GM12864 (cell line): ENCODE results near the gene LAP3.

Source experiments
- DNase-seq: peaks from one replicate; pipeline ENCODE4 v3.0.0-alpha.2; 2011; ENCODE audit warnings: low read depth
- H3K4me3 ChIP-seq: 2 replicates; pipeline ENCODE4 v1.5.1; 2011; ENCODE audit warnings: mild to moderate bottlenecking, low read depth, low read length, control low read depth
- TF ChIP-seq, protein P1 (sequence below): IDR thresholded peaks from 2 replicates; pipeline ENCODE4 v1.5.1; 2011; ENCODE audit warnings: low read depth, mild to moderate bottlenecking, moderate library complexity, low read length, control low read depth, inconsistent platforms; ENCODE audit errors: missing control alignments

Gene LAP3

DNA sequence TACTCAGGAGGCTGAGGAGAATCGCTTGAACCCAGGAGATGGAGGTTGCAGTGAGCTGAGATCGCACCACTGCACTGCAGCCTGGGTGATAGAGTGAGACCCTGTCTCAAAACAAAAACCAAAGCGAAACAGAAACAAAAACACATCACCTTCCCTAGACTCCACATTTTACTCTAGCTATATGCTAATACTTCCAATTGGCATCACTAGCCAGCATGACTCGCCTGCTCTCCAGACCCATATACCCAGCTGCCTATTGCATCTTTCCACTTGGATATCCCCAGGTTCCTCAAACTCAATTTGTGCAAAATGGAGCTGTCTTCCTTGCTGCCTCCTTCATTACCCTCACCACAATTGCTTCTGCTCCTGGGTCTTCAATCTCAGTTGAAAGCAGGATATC is 22.4 kb upstream of the LAP3 start:
- H3K4me3 ChIP-seq = no peak overlapping the region
- DNase-seq = no peak
- TF ChIP-seq, protein P1, sequence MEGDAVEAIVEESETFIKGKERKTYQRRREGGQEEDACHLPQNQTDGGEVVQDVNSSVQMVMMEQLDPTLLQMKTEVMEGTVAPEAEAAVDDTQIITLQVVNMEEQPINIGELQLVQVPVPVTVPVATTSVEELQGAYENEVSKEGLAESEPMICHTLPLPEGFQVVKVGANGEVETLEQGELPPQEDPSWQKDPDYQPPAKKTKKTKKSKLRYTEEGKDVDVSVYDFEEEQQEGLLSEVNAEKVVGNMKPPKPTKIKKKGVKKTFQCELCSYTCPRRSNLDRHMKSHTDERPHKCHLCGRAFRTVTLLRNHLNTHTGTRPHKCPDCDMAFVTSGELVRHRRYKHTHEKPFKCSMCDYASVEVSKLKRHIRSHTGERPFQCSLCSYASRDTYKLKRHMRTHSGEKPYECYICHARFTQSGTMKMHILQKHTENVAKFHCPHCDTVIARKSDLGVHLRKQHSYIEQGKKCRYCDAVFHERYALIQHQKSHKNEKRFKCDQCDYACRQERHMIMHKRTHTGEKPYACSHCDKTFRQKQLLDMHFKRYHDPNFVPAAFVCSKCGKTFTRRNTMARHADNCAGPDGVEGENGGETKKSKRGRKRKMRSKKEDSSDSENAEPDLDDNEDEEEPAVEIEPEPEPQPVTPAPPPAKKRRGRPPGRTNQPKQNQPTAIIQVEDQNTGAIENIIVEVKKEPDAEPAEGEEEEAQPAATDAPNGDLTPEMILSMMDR = no peak

DNA sequence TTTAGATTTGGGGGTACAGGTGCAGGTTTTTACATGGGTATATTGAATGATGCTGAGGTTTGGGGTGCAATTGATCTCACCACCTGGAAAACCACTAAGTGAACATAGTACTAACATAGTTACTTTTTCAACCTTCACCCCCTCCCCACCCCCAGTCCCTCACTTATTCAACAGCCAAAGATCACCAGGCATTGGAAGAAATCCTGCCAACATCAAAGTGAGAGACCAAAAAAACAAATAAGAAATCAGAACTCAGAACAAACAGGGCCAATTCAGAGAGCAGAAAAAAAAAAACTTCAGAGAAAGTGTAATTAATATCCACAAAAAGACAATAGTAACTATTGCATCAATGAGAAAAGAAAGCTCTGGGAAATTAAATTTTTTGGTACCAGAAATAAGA is 20.5 kb upstream of the LAP3 start:
- H3K4me3 ChIP-seq = no peak overlapping the region
- no peak for DNase-seq
- TF ChIP-seq, protein P1 = no peak

DNA sequence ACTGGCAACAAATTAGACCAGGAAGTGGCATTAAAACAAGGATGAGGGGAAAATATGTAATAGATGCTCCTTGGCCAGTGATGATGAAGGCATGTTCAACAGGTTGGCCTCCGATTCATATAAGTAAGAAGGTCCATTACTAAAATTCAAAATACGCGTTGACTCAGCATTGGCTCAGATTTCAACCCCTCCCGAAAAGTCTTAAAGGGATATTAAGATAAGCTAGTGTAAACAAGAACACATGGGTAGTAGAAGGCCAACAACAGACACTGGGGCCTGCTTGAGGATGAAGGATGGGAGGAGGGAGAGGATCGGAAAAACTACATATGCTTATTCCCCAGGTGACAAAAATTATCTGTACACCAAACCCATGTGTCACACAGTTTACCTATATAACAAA is 19.1 kb upstream of the LAP3 start:
- H3K4me3 ChIP-seq = no peak overlapping the region
- TF ChIP-seq, protein P1 = no peak
- no peak for DNase-seq

DNA sequence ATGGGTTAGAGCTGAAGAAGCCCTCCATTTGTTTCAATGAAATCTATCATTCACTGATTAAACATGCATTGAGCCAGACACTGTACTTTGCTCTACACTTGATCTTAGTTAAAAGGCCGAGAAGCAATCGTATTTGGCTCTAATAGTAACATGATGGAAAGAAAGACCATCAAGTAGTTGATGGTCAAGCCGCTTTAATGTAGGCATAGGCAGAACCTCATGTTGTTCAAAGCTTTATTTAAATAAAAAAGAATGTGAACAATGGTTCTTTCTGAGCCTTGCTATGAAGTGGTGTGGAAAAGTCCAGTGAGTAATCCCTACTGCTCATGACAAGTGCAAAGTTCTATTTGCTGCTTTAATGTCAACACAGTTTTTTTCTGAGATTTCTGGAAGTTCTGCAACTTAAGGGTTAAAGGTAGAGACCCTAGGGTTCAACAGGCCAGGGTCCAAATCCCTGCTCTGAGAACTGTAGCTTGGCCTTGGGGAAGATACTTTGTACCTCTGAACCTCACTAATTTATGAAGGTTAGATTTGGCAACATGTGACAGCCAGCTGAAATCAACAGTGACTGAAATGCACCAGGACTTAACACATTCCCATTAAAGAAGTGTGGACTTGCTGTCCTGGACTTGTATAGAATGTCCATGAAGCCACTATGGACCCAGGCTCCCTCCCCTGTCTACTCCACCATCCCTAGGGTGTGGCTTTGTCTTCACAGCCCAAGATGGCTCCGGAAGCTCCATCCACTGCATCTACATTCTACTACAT is 17.9 kb upstream of the LAP3 start:
- H3K4me3 ChIP-seq = no peak overlapping the region
- no peak for DNase-seq
- TF ChIP-seq, protein P1 = no peak

DNA sequence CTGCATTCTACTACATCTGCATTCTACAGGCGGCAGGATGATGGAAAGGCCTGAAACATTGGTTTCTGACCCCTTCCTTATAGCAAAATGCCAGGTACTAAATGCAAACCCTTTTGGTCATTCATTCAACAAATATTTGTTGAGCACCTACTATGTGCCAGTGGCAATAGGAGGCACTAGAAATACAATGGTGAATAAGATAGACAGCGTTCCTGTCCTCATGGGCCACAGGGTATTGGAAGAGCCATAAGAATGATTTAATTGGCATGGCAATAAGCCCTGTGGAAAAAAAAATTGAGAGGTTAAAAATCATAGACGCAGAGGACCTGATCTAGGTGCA is 17.3 kb upstream of the LAP3 start:
- no peak overlapping the region for H3K4me3 ChIP-seq
- DNase-seq = no peak

DNA sequence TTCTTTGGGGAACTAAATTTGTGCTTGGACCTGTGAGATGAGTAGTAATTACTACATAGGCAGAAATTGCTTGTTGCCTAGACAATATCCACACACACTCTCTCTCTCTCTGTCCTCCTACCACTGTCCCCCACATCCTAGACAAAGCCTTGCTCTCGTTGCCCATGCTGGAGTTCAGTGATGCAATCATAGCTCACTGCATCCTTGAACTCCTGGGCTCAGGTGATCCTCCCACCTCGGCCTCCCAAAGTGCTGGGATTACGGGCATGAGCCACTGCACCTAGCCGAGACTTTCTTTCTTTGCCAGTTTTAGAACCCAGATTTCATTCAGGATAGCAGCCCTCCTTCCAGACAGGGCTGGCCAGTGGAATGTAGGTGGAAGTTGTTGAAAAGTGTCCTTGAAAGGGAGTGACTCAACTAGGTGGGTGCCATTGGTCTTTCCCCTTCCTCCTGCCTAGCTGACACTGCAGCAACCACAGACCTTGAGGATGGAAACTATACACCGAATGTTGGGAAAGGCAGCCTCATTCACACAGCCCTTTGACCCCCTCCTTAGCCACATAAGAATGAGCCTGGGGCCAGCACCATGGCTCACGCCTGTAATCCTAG is 16.8 kb upstream of the LAP3 start:
- TF ChIP-seq, protein P1 = no peak
- H3K4me3 ChIP-seq = no peak overlapping the region
- no peak for DNase-seq

More for the DNA sequence above, 17.3 kb upstream of the LAP3 start:
- TF ChIP-seq, protein P1 = no peak
